A673 (cell line): ENCODE data around the gene C6. TPM values are rescaled to one million over a fixed set of nuclear protein-coding genes. Genes with fewer than 3 reads are reported as not detected.

ENCODE experiments used
- BruUV-seq: library from RNA; stranded (reverse); fragments of 400-500 nt; replicated peaks from 2 replicates; lab custom pipeline; 2021; lab: Mats Ljungman, UMichigan
- CTCF ChIA-PET: fragments of 300-600 bp; sonication (Branson Sonifier 250); formaldehyde crosslinking; loops from one replicate; lab custom pipeline; 2022; ENCODE audit warnings: antibody characterized with exemption; lab: Charles Lee
- POLR2A ChIA-PET: fragments of 300-600 bp; sonication (Branson Sonifier 250); formaldehyde crosslinking; loops from one replicate; lab custom pipeline; 2022; ENCODE audit warnings: antibody characterized with exemption; ENCODE audit not compliant: low non-redundant PET; lab: Charles Lee
- DNase-seq: peaks from one replicate; pipeline ENCODE4 v3.0.0-alpha.2; 2015; ENCODE audit warnings: low spot score
- H3K27ac ChIP-seq: fragments of 200-600 bp; sonication (generic); 2 replicates; pipeline ENCODE4 v1.5.1; 2016; ENCODE audit warnings: mixed run types, low read depth, mild to moderate bottlenecking, mixed read lengths, antibody characterized with exemption, low read length; ENCODE audit not compliant: poor library complexity, severe bottlenecking
- H3K27me3 ChIP-seq: fragments of 200-600 bp; sonication (generic); replicated peaks from 2 replicates; pipeline ENCODE4 v1.6.1; 2017; ENCODE audit warnings: mixed run types, low read depth, mild to moderate bottlenecking, mixed read lengths, antibody characterized with exemption, low read length; ENCODE audit not compliant: insufficient read depth, poor library complexity
- H3K36me3 ChIP-seq: fragments of 200-600 bp; sonication (generic); 2 replicates; pipeline ENCODE4 v1.6.1; 2016; ENCODE audit warnings: mixed run types, mild to moderate bottlenecking, mixed read lengths, antibody characterized with exemption, low read length; ENCODE audit not compliant: insufficient read depth, poor library complexity, severe bottlenecking
- H3K4me1 ChIP-seq: fragments of 200-600 bp; sonication (generic); 2 replicates; pipeline ENCODE4 v1.6.1; 2017; ENCODE audit warnings: mixed run types, mild to moderate bottlenecking, mixed read lengths, antibody characterized with exemption, low read length; ENCODE audit not compliant: insufficient read depth, poor library complexity, severe bottlenecking
- H3K4me3 ChIP-seq: fragments of 200-600 bp; sonication (generic); 2 replicates; pipeline ENCODE4 v1.5.1; 2016; ENCODE audit warnings: low read depth, mixed run types, mild to moderate bottlenecking, mixed read lengths, low read length; ENCODE audit not compliant: poor library complexity, severe bottlenecking
- H3K9me3 ChIP-seq: fragments of 200-600 bp; sonication (generic); 2 replicates; pipeline ENCODE4 v1.6.1; 2016; ENCODE audit warnings: mixed run types, low read depth, mild to moderate bottlenecking, mixed read lengths, antibody characterized with exemption, low read length; ENCODE audit not compliant: poor library complexity, severe bottlenecking
- CTCF ChIP-seq: fragments of 300-800, 200-600 bp; sonication (generic); conservative IDR thresholded peaks from 2 replicates; pipeline ENCODE4 v1.5.1; 2017; ENCODE audit warnings: low read depth, mild to moderate bottlenecking, antibody characterized with exemption, low read length, moderate library complexity, mixed read lengths
- EZH2 ChIP-seq: fragments of 200-600 bp; sonication (generic); IDR thresholded peaks from 2 replicates; pipeline ENCODE4 v1.6.1; 2017; ENCODE audit warnings: borderline replicate concordance, low read depth, mild to moderate bottlenecking, mixed read lengths, antibody characterized with exemption, low read length; ENCODE audit not compliant: poor library complexity, severe bottlenecking
- intact Hi-C: fragments of 100-400 bp; cut with micrococcal nuclease; formaldehyde crosslinking; loops from one replicate; pipeline ENCODE4 v1.10.0; 2022; ENCODE audit not compliant: unreplicated experiment
- total RNA-seq: library from RNA; stranded (reverse); gene quantifications from 2 replicates; pipeline ENCODE4 v1.2.3, GENCODE V29; 2021

C6 gene
- total RNA-seq, 1 experiment from 2014 or later: 6.1 TPM

- TF ChIP-seq EZH2 (no peak), CTCF (no peak)
- H3K4me3 ChIP-seq: no peak overlapping the region
- intact Hi-C loops: no loop called here
- no peak overlapping the region for H3K27ac ChIP-seq
- H3K9me3 ChIP-seq: no peaks in the 10 kb centered on the region
- CTCF ChIA-PET: no interaction called here
- no peaks in the 10 kb centered on the region for H3K36me3 ChIP-seq
- POLR2A ChIA-PET: interaction anchor here (0.7 kb wide), 1 partner anchor 51 kb away, joined by 12 read pairs; no protein-coding TSS in a partner anchor
- DNase-seq: peak; percentile 31
- peaks cover 9% of the 10 kb centered on the region for H3K4me1 ChIP-seq
- H3K27me3 ChIP-seq: no peaks in the 10 kb centered on the region
- BruUV-seq: no TSS peak
Observed at GRCh38 chr5:41181691-41182564, 31.4 kb downstream of the C6 start.

- Histone ChIP-seq H3K9me3 (no peaks in the 10 kb centered on the region), H3K4me3 (no peak overlapping the region), H3K36me3 (no peaks in the 10 kb centered on the region), H3K4me1 (peaks cover 5% of the 10 kb centered on the region), H3K27ac (no peak overlapping the region), H3K27me3 (no peaks in the 10 kb centered on the region)
- ChIA-PET POLR2A (no interaction called here), CTCF (no interaction called here)
- TF ChIP-seq EZH2: no peak
- no peak for TF ChIP-seq CTCF
- no TSS peak for BruUV-seq
- intact Hi-C loops: no loop called here
- DNase-seq: no peak
Observed at GRCh38 chr5:41176952-41177351, 36.4 kb downstream of the C6 start.

- TF ChIP-seq EZH2 (no peak), CTCF (no peak)
- Histone ChIP-seq H3K4me1 (no peaks in the 10 kb centered on the region), H3K27ac (no peak overlapping the region), H3K27me3 (no peaks in the 10 kb centered on the region), H3K9me3 (no peaks in the 10 kb centered on the region), H3K4me3 (no peak overlapping the region), H3K36me3 (no peaks in the 10 kb centered on the region)
- no TSS peak for BruUV-seq
- ChIA-PET CTCF (no interaction called here), POLR2A (no interaction called here)
- intact Hi-C loops: no loop called here
- no peak for DNase-seq
Observed at GRCh38 chr5:41172012-41172411, 41.3 kb downstream of the C6 start.
